SK-N-SH (cell line): Measurements from ENCODE around the gene TPSG1. TPM values are rescaled to one million over a fixed set of nuclear protein-coding genes. Genes with fewer than 3 reads are reported as not detected.

Experiments used
- polyA plus RNA-seq, 3 experiments: library from polyadenylated mRNA; depleted of rRNA; stranded (reverse); fragments of >200 nt; gene quantifications; 2 replicates each; pipeline ENCODE4 v1.2.3, GENCODE V29; 2012

TPSG1 gene
- polyA plus RNA-seq, 1 of the 3 experiments (the other 2 are of a cell fraction), result not detected

Other genes with a start within 250 kb of the TPSG1 start
- gene SOX8, start 243.5 kb downstream of the TPSG1 start, polyA plus RNA-seq (2012; rRNA removed), result not detected in 2 replicates
- gene SSTR5, start 152.5 kb downstream of the TPSG1 start, polyA plus RNA-seq (2012; rRNA removed), result not detected in 2 replicates
- not detected in 2 replicates for gene C1QTNF8, start 129.0 kb downstream of the TPSG1 start, polyA plus RNA-seq (2012; rRNA removed)
- not detected in 2 replicates for gene CACNA1H, start 72.2 kb downstream of the TPSG1 start, polyA plus RNA-seq (2012; rRNA removed)
- gene TPSB2, start 4.9 kb upstream of the TPSG1 start, polyA plus RNA-seq (2012; rRNA removed), result not detected in 2 replicates
- not detected in 2 replicates for gene TPSAB1, start 15.4 kb upstream of the TPSG1 start, polyA plus RNA-seq (2012; rRNA removed)
- not detected in 2 replicates for gene TPSD1, start 30.8 kb upstream of the TPSG1 start, polyA plus RNA-seq (2012; rRNA removed)
- 107 and 113 TPM in 2 replicates for gene UBE2I, start 84.4 kb upstream of the TPSG1 start, polyA plus RNA-seq (2012; rRNA removed)
- gene BAIAP3, start 108.4 kb upstream of the TPSG1 start, polyA plus RNA-seq (2012; rRNA removed), result 1.1 and 2.0 TPM in 2 replicates
- 67.6 and 87.3 TPM in 2 replicates for gene TSR3, start 126.6 kb upstream of the TPSG1 start, polyA plus RNA-seq (2012; rRNA removed)
- gene GNPTG, start 126.7 kb upstream of the TPSG1 start, polyA plus RNA-seq (2012; rRNA removed), result 113 and 114 TPM in 2 replicates
- gene UNKL, start 189.4 kb upstream of the TPSG1 start, polyA plus RNA-seq (2012; rRNA removed), result 16.3 and 16.4 TPM in 2 replicates
- 47.6 and 51.9 TPM in 2 replicates for gene UQCC4, start 195.5 kb upstream of the TPSG1 start, polyA plus RNA-seq (2012; rRNA removed)
- gene PERCC1, start 205.8 kb upstream of the TPSG1 start, polyA plus RNA-seq (2012; rRNA removed), result not detected in 2 replicates
- 0.35 and 0.41 TPM in 2 replicates for gene CCDC154, start 219.3 kb upstream of the TPSG1 start, polyA plus RNA-seq (2012; rRNA removed)
- gene CLCN7, start 249.8 kb upstream of the TPSG1 start, polyA plus RNA-seq (2012; rRNA removed), result 22.7 and 44.3 TPM in 2 replicates